ENCODE results near the gene TBC1D32. TPM values are rescaled to one million over a fixed set of nuclear protein-coding genes. Genes with fewer than 3 reads are reported as not detected.

TBC1D32 gene
- total and polyA plus RNA-seq, 2 donors (not counting 1 experiment from before 2014, with no cell fraction given) = 6.3 to 21.0 TPM

DNA sequence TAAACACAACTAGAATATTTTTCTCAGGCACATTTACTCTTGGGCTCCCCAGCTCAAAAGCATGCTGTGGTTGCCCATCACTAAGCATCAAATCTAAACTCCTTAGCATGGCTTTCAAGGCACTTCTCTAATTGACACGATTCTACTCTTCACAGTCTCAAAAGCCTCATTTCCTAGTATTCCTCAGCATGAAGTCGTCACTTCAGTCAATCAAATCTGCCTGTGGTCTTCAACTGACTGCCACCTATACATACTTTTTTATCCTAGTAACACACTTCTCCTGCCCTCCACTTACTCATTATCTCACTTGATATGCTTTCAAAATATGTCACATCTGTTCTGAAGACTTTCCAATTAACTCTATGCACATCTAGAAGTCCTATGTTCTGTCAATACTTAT is 110.3 kb downstream of the TBC1D32 start:
- H3K27me3 ChIP-seq (ENCODE audit: control insufficient read depth, insufficient read depth, low read length) = no peaks in the 10 kb centered on the region

DNA sequence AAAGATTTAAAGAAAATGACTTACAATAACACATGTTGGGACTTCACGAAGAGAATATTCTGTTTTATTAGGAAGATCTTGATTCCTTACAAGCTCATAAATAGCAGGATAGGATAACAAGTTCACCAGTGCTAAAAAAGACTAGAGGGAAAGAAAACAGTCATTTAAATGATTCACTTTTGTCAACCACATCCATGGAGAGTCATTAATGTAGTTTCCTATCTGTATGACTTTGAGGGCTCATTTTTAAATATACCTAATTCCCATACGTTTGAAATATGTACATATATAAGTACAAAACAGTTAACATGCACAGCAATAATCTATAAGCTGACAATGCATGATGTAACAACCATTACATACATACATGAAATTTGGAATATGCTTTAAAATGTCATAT is 111.1 kb downstream of the TBC1D32 start:
- no peak for DNase-seq (ENCODE audit: low read depth in 2 of 2)
- no peaks in the 10 kb centered on the region for H3K4me1 ChIP-seq (ENCODE audit: control insufficient read depth, extremely low read depth, insufficient read depth, low read length)
- H3K9me3 ChIP-seq (ENCODE audit: control insufficient read depth, insufficient read depth, low read depth, low read length) = no peaks in the 10 kb centered on the region
- H3K4me3 ChIP-seq (replicated peaks in 1 of 4; ENCODE audit: control extremely low read depth in 1 of 4, insufficient read depth in 1 of 4, low read depth in 3 of 4, low read length in 4 of 4) = no peak overlapping the region
- H3K36me3 ChIP-seq (ENCODE audit: control insufficient read depth, insufficient read depth, low read length) = no peaks in the 10 kb centered on the region
- TF ChIP-seq, protein P1, sequence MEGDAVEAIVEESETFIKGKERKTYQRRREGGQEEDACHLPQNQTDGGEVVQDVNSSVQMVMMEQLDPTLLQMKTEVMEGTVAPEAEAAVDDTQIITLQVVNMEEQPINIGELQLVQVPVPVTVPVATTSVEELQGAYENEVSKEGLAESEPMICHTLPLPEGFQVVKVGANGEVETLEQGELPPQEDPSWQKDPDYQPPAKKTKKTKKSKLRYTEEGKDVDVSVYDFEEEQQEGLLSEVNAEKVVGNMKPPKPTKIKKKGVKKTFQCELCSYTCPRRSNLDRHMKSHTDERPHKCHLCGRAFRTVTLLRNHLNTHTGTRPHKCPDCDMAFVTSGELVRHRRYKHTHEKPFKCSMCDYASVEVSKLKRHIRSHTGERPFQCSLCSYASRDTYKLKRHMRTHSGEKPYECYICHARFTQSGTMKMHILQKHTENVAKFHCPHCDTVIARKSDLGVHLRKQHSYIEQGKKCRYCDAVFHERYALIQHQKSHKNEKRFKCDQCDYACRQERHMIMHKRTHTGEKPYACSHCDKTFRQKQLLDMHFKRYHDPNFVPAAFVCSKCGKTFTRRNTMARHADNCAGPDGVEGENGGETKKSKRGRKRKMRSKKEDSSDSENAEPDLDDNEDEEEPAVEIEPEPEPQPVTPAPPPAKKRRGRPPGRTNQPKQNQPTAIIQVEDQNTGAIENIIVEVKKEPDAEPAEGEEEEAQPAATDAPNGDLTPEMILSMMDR (conservative IDR thresholded peaks at IDR 0.05 in 1 of 2, IDR thresholded peaks at IDR 0.05 in 1 of 2; ENCODE audit: low read depth in 1 of 2, low read length in 2 of 2) = no peak
- no peak for TF ChIP-seq EZH2 (IDR thresholded peaks at IDR 0.05; ENCODE audit: low read length, missing control alignments)
- H3K27me3 ChIP-seq (ENCODE audit: control insufficient read depth, insufficient read depth, low read length) = no peaks in the 10 kb centered on the region
- H2AFZ ChIP-seq (ENCODE audit: low read length) = no peak overlapping the region
- no peak overlapping the region for H3K27ac ChIP-seq (ENCODE audit: insufficient read depth, low read length)
- H3K79me2 ChIP-seq (ENCODE audit: control insufficient read depth, insufficient read depth, low read length) = no peaks in the 10 kb centered on the region
- no peaks in the 10 kb centered on the region for H4K20me1 ChIP-seq (ENCODE audit: control insufficient read depth, extremely low read depth, insufficient read depth, low read length)
- no peak overlapping the region for H3K9ac ChIP-seq (ENCODE audit: insufficient read depth, low read length)
- H3K4me2 ChIP-seq (ENCODE audit: extremely low read depth, insufficient read depth, low read length) = no peak overlapping the region

More for the DNA sequence above, 110.3 kb downstream of the TBC1D32 start:
- no peaks in the 10 kb centered on the region for H3K79me2 ChIP-seq (ENCODE audit: control insufficient read depth, insufficient read depth, low read length)
- H2AFZ ChIP-seq (ENCODE audit: low read length) = no peak overlapping the region
- no peaks in the 10 kb centered on the region for H4K20me1 ChIP-seq (ENCODE audit: control insufficient read depth, extremely low read depth, insufficient read depth, low read length)
- H3K9ac ChIP-seq (ENCODE audit: insufficient read depth, low read length) = no peak overlapping the region
- H3K36me3 ChIP-seq (ENCODE audit: control insufficient read depth, insufficient read depth, low read length) = no peaks in the 10 kb centered on the region
- H3K4me2 ChIP-seq (ENCODE audit: extremely low read depth, insufficient read depth, low read length) = no peak overlapping the region
- DNase-seq (ENCODE audit: low read depth in 2 of 2) = no peak
- TF ChIP-seq EZH2 (IDR thresholded peaks at IDR 0.05; ENCODE audit: low read length, missing control alignments) = no peak
- TF ChIP-seq, protein P1 (conservative IDR thresholded peaks at IDR 0.05 in 1 of 2, IDR thresholded peaks at IDR 0.05 in 1 of 2; ENCODE audit: low read depth in 1 of 2, low read length in 2 of 2) = no peak
- no peak overlapping the region for H3K4me3 ChIP-seq (replicated peaks in 1 of 4; ENCODE audit: control extremely low read depth in 1 of 4, insufficient read depth in 1 of 4, low read depth in 3 of 4, low read length in 4 of 4)
- H3K9me3 ChIP-seq (ENCODE audit: control insufficient read depth, insufficient read depth, low read depth, low read length) = no peaks in the 10 kb centered on the region
- H3K27ac ChIP-seq (ENCODE audit: insufficient read depth, low read length) = no peak overlapping the region
- no peaks in the 10 kb centered on the region for H3K4me1 ChIP-seq (ENCODE audit: control insufficient read depth, extremely low read depth, insufficient read depth, low read length)

DNA sequence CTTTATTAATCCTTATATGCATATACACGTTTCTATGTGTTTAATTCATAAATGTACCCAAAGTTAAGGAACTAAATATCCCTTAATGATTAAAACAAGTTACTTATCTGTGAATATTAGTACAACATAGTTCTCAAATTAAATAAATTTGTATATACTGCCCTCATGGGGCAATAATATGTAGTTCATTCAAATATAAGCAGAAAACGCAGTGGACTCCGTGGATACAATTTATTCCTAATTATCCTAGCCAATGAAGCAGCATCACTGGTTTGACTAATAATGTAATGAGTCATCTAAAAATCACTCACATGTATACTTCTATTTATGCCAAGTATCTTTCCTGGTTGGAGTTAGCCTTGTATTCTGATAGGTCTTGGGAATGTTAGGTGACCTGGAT is 111.6 kb downstream of the TBC1D32 start:
- Histone ChIP-seq H3K4me1 (ENCODE audit: control insufficient read depth, extremely low read depth, insufficient read depth, low read length) (no peaks in the 10 kb centered on the region), H2AFZ (ENCODE audit: low read length) (no peak overlapping the region), H3K9ac (ENCODE audit: insufficient read depth, low read length) (no peak overlapping the region), H3K79me2 (ENCODE audit: control insufficient read depth, insufficient read depth, low read length) (no peaks in the 10 kb centered on the region), H3K9me3 (ENCODE audit: control insufficient read depth, insufficient read depth, low read depth, low read length) (no peaks in the 10 kb centered on the region), H3K4me3 (replicated peaks in 1 of 4; ENCODE audit: control extremely low read depth in 1 of 4, insufficient read depth in 1 of 4, low read depth in 3 of 4, low read length in 4 of 4) (no peak overlapping the region), H3K27me3 (ENCODE audit: control insufficient read depth, insufficient read depth, low read length) (no peaks in the 10 kb centered on the region), H3K36me3 (ENCODE audit: control insufficient read depth, insufficient read depth, low read length) (no peaks in the 10 kb centered on the region), H3K4me2 (ENCODE audit: extremely low read depth, insufficient read depth, low read length) (no peak overlapping the region), H4K20me1 (ENCODE audit: control insufficient read depth, extremely low read depth, insufficient read depth, low read length) (no peaks in the 10 kb centered on the region), H3K27ac (ENCODE audit: insufficient read depth, low read length) (no peak overlapping the region)
- TF ChIP-seq, protein P1 (conservative IDR thresholded peaks at IDR 0.05 in 1 of 2, IDR thresholded peaks at IDR 0.05 in 1 of 2; ENCODE audit: low read depth in 1 of 2, low read length in 2 of 2) = no peak
- TF ChIP-seq EZH2 (IDR thresholded peaks at IDR 0.05; ENCODE audit: low read length, missing control alignments) = no peak
- DNase-seq (ENCODE audit: low read depth in 2 of 2) = peak; percentile 61 to 73
